Measurements from ENCODE around the gene TMC7.
A peak's percentile ranks its signal among the peaks of the same experiment; 100 is the strongest.

Gene TMC7

GRCh38 chr16:19033761-19034160 is 50.0 kb downstream of the TMC7 start:
- DNase-seq = no peak

DNA sequence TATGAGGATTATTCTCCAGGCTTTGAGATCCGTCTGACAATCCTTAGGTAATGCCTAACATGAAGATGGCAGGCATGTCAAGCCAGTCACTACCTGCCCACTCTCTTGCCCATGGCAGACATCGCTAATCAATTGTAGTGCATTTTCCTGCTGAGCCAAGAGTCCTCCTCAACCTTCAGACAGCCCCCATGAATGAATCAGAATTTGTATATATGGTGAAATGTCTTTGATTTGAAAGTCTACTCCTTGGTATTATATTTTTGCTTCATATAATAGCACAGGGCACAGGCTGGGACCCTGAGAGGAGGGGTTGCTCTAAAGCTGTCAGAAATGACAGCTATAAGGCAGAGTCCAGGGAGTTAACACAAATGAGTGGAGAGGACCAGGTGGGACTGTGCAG is 56.7 kb downstream of the TMC7 start:
- DNase-seq = no peak

GRCh38 chr16:19044769-19045168 is 61.0 kb downstream of the TMC7 start:
- no peak for DNase-seq

DNA sequence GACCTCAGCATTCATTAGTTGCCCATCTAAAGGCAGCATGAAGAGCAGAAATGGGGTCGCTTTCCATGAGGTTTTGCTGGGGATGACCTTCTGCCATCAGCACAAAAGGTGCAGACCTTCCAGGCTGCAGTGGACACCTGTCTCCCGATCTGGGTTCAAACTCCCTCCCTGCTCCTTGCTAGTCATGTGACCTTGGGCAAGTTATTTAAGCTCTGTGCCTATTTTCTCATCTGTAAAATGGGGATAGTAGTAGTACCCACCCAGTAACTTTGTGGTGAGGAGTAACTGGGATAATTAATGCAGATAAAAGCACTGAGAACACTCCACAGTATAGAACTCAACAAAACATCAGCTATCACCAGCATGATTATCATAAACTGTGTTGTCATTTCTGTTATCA is 62.3 kb downstream of the TMC7 start:
- no peak for DNase-seq

- DNase-seq = no peak
Measured at GRCh38 chr16:19062706-19063105, 79.0 kb downstream of the TMC7 start.

DNA sequence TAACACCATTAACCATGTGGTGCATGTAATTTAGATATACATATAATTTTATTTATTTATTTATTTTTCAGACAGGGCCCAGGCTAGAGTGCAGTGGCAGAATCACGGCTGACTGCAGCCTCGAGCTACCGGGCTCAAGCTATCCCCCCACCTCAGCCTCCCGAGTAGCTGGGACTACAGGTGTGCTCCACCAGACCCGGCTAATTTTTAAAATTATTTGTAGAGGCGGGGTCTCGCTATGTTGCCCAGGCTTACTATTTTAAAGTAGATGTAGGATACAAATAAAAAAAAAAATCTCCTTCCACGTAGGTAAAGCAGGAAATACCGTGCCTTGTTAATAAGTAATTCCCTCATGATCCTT is 83.2 kb downstream of the TMC7 start:
- no peak for DNase-seq

GRCh38 chr16:19067349-19068236 is 83.9 kb downstream of the TMC7 start, which contains the start of gene COQ7:
Gene COQ7, plus strand, starts transcription at chr16:19067614. Its CDS starts 51 bp downstream, at chr16:19067665.
- DNase-seq = peak; percentile 98

DNA sequence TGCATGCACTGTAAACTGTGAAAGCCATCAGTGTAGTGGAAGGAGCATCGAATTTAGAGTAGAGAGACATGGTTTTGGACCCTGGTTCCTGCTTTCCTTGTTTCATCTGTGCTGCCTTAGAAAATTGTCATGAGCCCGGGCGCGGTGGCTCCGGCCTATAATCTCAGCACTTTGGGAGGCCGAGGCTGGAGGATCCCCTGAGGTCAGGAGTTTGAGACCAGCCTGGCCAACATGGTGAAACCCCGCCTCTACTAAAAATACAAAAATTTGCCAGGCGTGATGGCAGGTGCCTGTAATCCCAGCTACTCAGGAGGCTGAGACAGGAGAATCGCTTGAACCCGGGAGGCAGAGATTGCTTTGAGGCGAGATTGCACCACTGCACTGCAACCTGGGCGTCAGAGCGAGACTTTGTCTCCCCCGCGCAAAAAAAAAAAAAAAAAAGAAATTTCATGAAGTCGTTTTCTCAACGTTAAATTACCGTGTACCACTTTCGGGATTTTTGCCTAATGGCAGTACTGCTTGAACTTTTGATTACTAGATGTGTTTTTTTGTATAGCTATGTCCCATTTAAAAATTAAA is 84.6 kb downstream of the TMC7 start:
- DNase-seq = no peak

- peak; percentile 77 for DNase-seq
Measured at GRCh38 chr16:19071811-19072777, 88.4 kb downstream of the TMC7 start.

DNA sequence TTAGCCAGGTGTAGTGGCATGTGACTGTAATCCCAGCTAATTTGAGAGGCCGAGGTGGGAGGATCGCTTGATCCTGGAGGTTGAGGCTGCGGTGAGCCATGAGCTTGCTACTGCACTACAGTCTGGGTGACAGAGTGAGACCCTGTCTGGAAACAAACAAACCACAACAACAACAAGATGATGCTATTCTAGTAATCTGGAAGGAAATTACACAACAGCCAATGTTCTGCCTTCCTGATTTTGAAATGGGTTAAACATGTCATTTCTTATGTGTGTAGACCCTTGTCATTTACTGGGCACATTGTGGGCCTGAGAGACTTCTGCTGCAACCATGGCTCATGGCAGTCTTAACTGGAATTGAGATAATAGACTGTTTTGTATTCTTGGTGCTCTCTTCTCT is 89.6 kb downstream of the TMC7 start:
- no peak for DNase-seq

GRCh38 chr16:19073863-19074262 is 90.1 kb downstream of the TMC7 start:
- DNase-seq = no peak

DNA sequence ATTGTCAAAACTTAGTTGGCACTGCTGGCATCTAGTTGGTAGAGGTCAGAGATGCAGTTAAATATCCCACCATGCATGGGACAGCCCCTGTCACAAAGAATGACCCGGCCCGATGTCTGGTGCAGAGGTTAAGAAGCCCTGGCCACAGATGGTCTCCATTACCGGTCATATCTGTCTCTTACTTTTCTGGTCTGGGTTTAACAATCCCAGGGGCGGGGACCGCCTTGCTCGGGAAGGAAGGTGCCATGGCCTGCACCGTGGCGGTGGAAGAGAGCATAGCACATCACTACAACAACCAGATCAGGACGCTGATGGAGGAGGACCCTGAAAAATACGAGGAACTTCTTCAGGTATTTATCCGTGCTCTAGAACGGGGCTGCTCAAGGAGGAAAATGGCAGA is 91.8 kb downstream of the TMC7 start:
- DNase-seq = no peak

- DNase-seq = no peak
Measured at GRCh38 chr16:19077879-19078278, 94.1 kb downstream of the TMC7 start.

DNA sequence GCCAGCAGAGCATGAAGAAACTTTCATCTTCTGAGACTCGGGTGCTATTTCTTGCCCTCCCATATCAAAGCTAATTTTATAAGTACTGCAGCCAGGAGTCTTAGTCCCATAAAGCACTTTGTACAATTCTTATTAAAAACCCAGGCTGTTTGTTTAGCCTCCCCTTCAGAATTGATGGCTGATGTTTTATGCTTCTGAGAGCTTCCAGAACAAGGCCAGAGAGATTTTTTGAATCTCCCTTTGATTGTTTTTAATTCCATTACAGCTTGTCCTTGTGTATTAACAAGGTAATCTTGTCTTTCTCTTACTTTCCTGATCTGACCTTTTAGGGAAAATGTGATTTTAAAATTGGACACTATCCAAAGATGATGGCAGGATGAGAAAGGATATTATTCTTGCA is 99.9 kb downstream of the TMC7 start:
- DNase-seq = no peak

DNA sequence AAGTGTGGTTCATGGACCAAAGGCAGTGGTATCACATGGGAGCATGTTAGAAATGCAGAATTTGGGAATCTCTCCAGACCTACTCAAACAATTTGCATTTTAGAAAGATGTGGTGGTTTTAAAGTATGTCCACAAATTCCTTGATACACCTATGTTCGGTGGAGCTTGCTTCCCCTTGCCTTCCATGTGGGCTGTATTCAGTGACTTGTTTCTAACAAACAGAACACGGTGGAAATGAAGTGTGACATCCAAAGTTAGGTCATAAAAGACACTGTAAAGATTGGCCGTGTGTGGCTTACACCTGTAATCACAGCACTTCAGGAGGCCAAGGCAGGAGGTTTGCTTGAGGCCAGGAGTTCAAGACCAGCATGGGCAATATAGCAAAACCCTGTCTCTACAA is 100.4 kb downstream of the TMC7 start:
- no peak for DNase-seq

DNA sequence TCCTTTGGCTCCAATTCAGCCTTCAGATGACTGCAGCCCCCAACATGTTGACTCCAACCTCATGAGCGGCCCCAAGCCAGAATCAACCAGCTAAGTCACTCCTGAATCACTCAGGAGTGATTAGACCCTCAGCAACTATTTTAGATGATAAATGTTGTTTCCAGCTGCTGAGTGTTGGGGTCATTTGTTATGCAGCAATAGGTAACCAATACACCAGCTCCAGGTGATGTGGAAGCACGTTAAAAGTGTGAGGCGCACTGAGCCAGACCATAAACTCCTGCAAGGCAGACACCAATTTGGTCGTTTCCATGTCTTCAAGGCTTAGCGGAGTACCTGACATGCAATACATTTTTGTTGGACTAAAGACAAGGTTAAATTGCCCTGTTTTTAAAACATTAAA is 101.1 kb downstream of the TMC7 start:
- no peak for DNase-seq

GRCh38 chr16:19085679-19086200 is 102.0 kb downstream of the TMC7 start:
- no peak for DNase-seq

- DNase-seq = peak; percentile 91
Measured at GRCh38 chr16:19086322-19087199, 102.8 kb downstream of the TMC7 start.

GRCh38 chr16:19088341-19088916 is 104.7 kb downstream of the TMC7 start:
- DNase-seq = no peak

DNA sequence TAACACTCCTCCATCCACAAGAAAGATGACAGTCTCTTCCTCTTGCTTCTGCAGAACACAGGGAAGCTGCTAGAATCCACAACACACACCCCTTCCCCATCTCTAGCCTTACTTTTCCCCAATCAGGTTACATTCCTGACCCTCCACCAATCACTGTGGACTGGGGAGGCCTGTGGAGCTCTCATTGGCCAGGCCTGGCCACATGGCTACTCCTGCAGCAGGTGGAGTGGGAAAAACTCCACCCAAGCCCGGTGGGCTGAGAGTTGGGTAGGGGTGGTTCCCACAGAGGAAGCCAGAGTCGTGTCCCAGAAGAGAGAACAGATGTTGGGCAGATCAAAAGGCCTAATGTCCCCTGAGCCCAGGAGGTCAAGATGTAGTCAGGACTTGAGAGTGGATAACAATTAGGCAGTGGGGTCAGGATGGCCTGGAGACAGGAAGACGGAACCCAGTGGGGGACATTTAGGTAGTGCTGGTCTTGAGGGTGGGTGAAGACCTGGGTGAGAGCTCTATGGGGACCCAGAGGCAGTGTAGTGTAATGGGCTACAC is 105.7 kb downstream of the TMC7 start:
- no peak for DNase-seq

DNA sequence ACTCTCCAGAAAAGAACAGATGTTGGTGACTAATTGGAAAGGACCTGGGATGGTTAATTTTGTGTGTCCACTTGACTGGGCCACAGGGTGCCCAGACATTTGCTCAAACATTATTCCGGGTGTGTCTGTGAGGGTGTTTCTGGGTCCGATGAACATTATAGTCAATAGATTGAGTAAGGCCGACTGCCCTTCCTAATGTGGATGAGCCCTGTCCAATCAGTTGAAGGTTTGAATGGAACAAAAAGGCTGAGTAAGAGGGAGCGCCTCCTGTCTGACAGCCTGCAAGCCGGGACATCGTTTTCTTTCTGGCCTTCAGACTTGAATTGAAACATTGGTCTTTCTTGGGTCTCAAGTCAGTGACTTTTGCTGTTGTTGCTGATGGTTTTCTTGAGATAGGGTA is 107.2 kb downstream of the TMC7 start:
- DNase-seq = no peak

Measured in islet precursor cell (in vitro differentiated cells).